GM23248 (cell line): Measurements from ENCODE around the gene KCNT1. TPM values are rescaled to one million over a fixed set of nuclear protein-coding genes. Genes with fewer than 3 reads are reported as not detected.

Source experiments
- DNase-seq: peaks from one replicate; pipeline ENCODE4 v3.0.0-alpha.2; 2015
- H2AFZ ChIP-seq: fragments of 200-600 bp; sonication (generic); 2 replicates; pipeline ENCODE4 v1.6.1; 2016; ENCODE audit warnings: antibody characterized with exemption
- H3F3A ChIP-seq: fragments of 200-600 bp; sonication (generic); 2 replicates; pipeline ENCODE4 v1.6.1; 2016; ENCODE audit warnings: mild to moderate bottlenecking, antibody characterized with exemption, mixed run types; ENCODE audit not compliant: insufficient read depth
- H3K27ac ChIP-seq: fragments of 200-600 bp; sonication (generic); 2 replicates; pipeline ENCODE4 v1.5.1; 2016; ENCODE audit warnings: mild to moderate bottlenecking
- H3K27me3 ChIP-seq: fragments of 200-600 bp; sonication (generic); replicated peaks from 2 replicates; pipeline ENCODE4 v1.6.1; 2016; ENCODE audit warnings: mild to moderate bottlenecking; ENCODE audit not compliant: insufficient read depth
- H3K36me3 ChIP-seq: fragments of 200-600 bp; sonication (generic); 2 replicates; pipeline ENCODE4 v1.6.1; 2016; ENCODE audit warnings: low read depth, mild to moderate bottlenecking
- H3K4me1 ChIP-seq: fragments of 200-600 bp; sonication (generic); 2 replicates; pipeline ENCODE4 v1.6.1; 2016; ENCODE audit warnings: mild to moderate bottlenecking; ENCODE audit not compliant: insufficient read depth
- H3K4me2 ChIP-seq: fragments of 200-600 bp; sonication (generic); one replicate; pipeline ENCODE4 v1.6.1; 2016; ENCODE audit warnings: mild to moderate bottlenecking; ENCODE audit not compliant: unreplicated experiment
- H3K4me3 ChIP-seq: fragments of 200-600 bp; sonication (generic); 2 replicates; pipeline ENCODE4 v1.5.1; 2016; ENCODE audit warnings: mild to moderate bottlenecking
- H3K79me2 ChIP-seq: fragments of 200-600 bp; sonication (generic); 2 replicates; pipeline ENCODE4 v1.6.1; 2016; ENCODE audit warnings: mild to moderate bottlenecking; ENCODE audit not compliant: insufficient read depth
- H3K9ac ChIP-seq: fragments of 200-600 bp; sonication (generic); 2 replicates; pipeline ENCODE4 v1.6.1; 2016; ENCODE audit warnings: mild to moderate bottlenecking
- H3K9me2 ChIP-seq: fragments of 200-600 bp; sonication (generic); 2 replicates; pipeline ENCODE4 v1.6.1; 2016; ENCODE audit warnings: mixed run types, mild to moderate bottlenecking, moderate library complexity; ENCODE audit not compliant: insufficient read depth
- H3K9me3 ChIP-seq: fragments of 200-600 bp; sonication (generic); one replicate; pipeline ENCODE4 v1.6.1; 2017; ENCODE audit warnings: low read depth
- H4K20me1 ChIP-seq: fragments of 200-600 bp; sonication (generic); 2 replicates; pipeline ENCODE4 v1.6.0; 2016; ENCODE audit not compliant: insufficient read depth
- EZH2 ChIP-seq: fragments of 200-600 bp; sonication (generic); IDR thresholded peaks from 2 replicates; pipeline ENCODE4 v1.6.1; 2018; ENCODE audit warnings: antibody characterized with exemption, mild to moderate bottlenecking; ENCODE audit not compliant: insufficient read depth, poor library complexity, severe bottlenecking
- EZH2phosphoT487 ChIP-seq: fragments of 200-600 bp; sonication (generic); IDR thresholded peaks from 2 replicates; pipeline ENCODE4 v1.6.1; 2018; ENCODE audit warnings: antibody characterized with exemption, moderate library complexity, mild to moderate bottlenecking, low read depth; ENCODE audit not compliant: insufficient read depth
- WGBS, 2 experiments: methylation state at CpG; one replicate each; pipeline ENCODE4 v1.1.6; 2015 to 2017; ENCODE audit warnings: low lambda C conversion rate in 2 of 2, low coverage in 1 of 2; ENCODE audit errors: missing lambda C conversion rate in 2 of 2; 5-methylcytosine and 5-hydroxymethylcytosine counted together
- in situ Hi-C: fragments of 300-500 bp; cut with MboI; formaldehyde crosslinking; loops from 2 replicates; pipeline ENCODE4 v1.15.0; 2020
- polyA plus RNA-seq: library from polyadenylated mRNA; unstranded; fragments of >200 nt; fragmentation: Nextera tagmentation; extraction: Ambion mirVana; gene quantifications from 2 replicates; pipeline ENCODE4 v1.2.1, GENCODE V29; 2016
- total RNA-seq: library from RNA; depleted of rRNA; stranded (reverse); fragments of >200 nt; shearing (Covaris generic); gene quantifications from 2 replicates; pipeline ENCODE4 v1.2.3, GENCODE V29; 2014

KCNT1 gene
- total and polyA plus RNA-seq, 2 experiments from 2014 or later: not detected

DNA sequence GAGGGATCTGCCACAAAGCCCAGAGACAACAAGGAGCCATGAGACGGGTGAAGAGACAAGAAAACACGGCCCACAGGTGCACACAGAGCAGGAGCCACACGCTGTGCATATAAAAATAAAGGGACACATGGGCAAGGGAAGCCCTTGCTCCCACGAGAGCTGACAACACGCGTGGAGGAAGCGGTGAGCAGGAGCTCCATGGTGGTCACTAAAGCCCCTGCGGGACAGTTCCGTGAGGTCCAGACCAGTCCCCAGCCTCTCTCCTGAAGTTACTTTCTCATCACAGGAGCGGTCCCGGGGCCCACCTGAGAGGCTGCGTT is 114.6 kb downstream of the KCNT1 start:
- Histone ChIP-seq H3K9me2 (no peaks in the 10 kb centered on the region), H2AFZ (no peak overlapping the region), H3K27ac (no peak overlapping the region), H3K36me3 (no peaks in the 10 kb centered on the region), H3K9me3 (no peaks in the 10 kb centered on the region), H3F3A (no peaks in the 10 kb centered on the region), H3K27me3 (no peaks in the 10 kb centered on the region), H3K79me2 (no peaks in the 10 kb centered on the region), H3K4me3 (no peak overlapping the region), H3K4me2 (no peak overlapping the region), H3K9ac (no peak overlapping the region), H4K20me1 (no peaks in the 10 kb centered on the region), H3K4me1 (no peaks in the 10 kb centered on the region)
- WGBS, 2 experiments: 94 to 95% methylated on average over 12 of the region's 12 CpGs
- no peak for DNase-seq
- in situ Hi-C loops: no loop called here
- TF ChIP-seq EZH2 (no peak), EZH2phosphoT487 (no peak)

DNA sequence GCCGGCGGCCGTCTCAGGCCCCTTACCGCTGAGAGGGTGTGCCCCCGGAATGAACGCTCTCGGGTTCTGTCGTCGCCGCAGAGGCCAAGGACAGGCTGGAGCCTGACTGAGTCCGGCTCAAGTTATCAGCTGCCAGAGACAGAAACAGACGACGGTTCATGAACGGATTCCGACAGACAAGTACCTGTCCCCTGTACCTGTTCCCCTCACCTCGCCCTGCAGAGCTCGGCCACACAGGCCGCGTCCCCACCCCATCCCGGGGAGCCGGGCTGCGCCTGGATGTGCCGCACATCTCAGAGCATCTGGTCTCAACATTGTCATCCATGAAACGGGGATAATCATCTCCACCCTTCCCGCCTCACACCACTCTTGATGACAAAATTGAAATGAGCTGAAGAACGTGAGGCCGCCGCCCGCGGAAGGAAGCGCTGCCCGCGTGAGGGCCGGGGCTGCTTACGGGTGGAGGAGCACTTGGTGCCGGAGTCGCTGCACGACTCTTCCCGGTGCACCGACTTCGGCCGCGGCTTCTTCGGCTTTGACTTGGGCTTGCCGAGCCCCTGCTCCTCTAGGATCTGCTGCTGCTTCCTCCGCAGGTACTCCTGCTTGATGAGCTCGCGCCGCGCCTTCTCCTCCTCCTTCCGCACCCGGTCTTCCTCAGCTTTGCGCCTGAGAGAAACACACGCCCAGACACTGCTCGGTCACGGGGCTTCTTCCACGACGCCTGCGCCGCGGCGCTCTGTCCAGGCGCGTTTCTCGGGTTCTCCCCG is 116.1 kb downstream of the KCNT1 start:
- no peak overlapping the region for H3K27ac ChIP-seq
- no peaks in the 10 kb centered on the region for H3K79me2 ChIP-seq
- H3K9me3 ChIP-seq: no peaks in the 10 kb centered on the region
- H3K27me3 ChIP-seq: no peaks in the 10 kb centered on the region
- no peak for DNase-seq
- no peaks in the 10 kb centered on the region for H3K36me3 ChIP-seq
- no peaks in the 10 kb centered on the region for H3F3A ChIP-seq
- H3K9ac ChIP-seq: no peak overlapping the region
- WGBS, 2 experiments: 96 to 97% methylated on average over 46 to 66 of the region's 66 CpGs
- no peaks in the 10 kb centered on the region for H3K9me2 ChIP-seq
- no peaks in the 10 kb centered on the region for H4K20me1 ChIP-seq
- H3K4me3 ChIP-seq: no peak overlapping the region
- no peak overlapping the region for H2AFZ ChIP-seq
- in situ Hi-C loops: no loop called here
- no peak for TF ChIP-seq EZH2
- TF ChIP-seq EZH2phosphoT487: no peak
- H3K4me2 ChIP-seq: no peak overlapping the region
- H3K4me1 ChIP-seq: no peaks in the 10 kb centered on the region

GRCh38 chr9:135818718-135819475 is 116.9 kb downstream of the KCNT1 start:
- H3K79me2 ChIP-seq: no peaks in the 10 kb centered on the region
- WGBS, 2 experiments: 95 to 96% methylated on average over 40 to 41 of the region's 43 CpGs
- no peak for DNase-seq
- in situ Hi-C loops: no loop called here
- H3F3A ChIP-seq: no peaks in the 10 kb centered on the region
- no peak overlapping the region for H2AFZ ChIP-seq
- H4K20me1 ChIP-seq: no peaks in the 10 kb centered on the region
- no peaks in the 10 kb centered on the region for H3K9me2 ChIP-seq
- TF ChIP-seq EZH2phosphoT487: no peak
- no peak for TF ChIP-seq EZH2
- no peaks in the 10 kb centered on the region; the same call in 1 of the 2 replicates for H3K36me3 ChIP-seq
- H3K27ac ChIP-seq: no peak overlapping the region
- H3K4me2 ChIP-seq: no peak overlapping the region
- H3K9me3 ChIP-seq: no peaks in the 10 kb centered on the region
- no peak overlapping the region for H3K4me3 ChIP-seq
- H3K4me1 ChIP-seq: no peaks in the 10 kb centered on the region
- no peaks in the 10 kb centered on the region for H3K27me3 ChIP-seq
- H3K9ac ChIP-seq: no peak overlapping the region

- Histone ChIP-seq H3K27me3 (no peaks in the 10 kb centered on the region), H3K9me3 (no peaks in the 10 kb centered on the region), H3K9me2 (no peaks in the 10 kb centered on the region), H3K9ac (no peak overlapping the region), H3K4me3 (no peak overlapping the region), H4K20me1 (no peaks in the 10 kb centered on the region), H3F3A (no peaks in the 10 kb centered on the region), H3K27ac (no peak overlapping the region), H2AFZ (no peak overlapping the region), H3K4me2 (no peak overlapping the region), H3K79me2 (no peaks in the 10 kb centered on the region), H3K4me1 (no peaks in the 10 kb centered on the region), H3K36me3 (no peaks in the 10 kb centered on the region; the same call in 1 of the 2 replicates)
- DNase-seq: no peak
- in situ Hi-C loops: no loop called here
- WGBS, 2 experiments: 97 to 98% methylated on average over 13 of the region's 13 CpGs
- TF ChIP-seq EZH2 (no peak), EZH2phosphoT487 (no peak)
Observed at GRCh38 chr9:135819905-135820304, 117.9 kb downstream of the KCNT1 start.
